ENCODE measurements around the gene DDX28.
"Not testable (repeated sequence)": the region's sequence is repeated elsewhere in the genome, so short reads cannot be mapped to it uniquely, and the experiment has no call there.

DNA sequence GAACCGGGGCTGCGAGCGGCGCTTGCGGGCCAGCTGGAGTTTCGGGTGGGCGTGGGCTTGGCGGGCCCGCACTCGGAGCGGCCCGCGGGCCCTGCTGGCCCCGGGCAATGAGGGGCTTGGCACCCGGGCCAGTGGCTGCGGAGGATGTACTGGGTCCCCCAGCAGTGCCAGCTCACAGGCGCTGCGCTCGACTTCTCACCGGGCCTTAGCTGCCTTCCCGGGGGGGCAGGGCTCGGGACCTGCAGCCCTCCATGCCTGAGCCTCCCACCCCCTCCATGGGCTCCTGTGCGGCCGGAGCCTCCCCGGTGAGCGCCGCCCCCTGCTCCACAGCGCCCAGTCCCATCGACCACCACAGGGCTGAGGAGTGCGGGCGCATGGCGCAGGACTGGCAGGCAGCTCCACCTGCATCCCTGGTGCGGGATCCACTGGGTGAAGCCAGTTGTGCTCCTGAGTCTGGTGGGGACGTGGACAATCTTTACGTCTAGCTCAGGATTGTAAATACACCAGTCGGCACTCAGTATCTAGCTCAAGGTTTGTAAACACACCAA, 24.7 kb downstream of the DDX28 start:
- not testable (repeated sequence) for TF ChIP-seq EZH2 (IDR thresholded peaks at IDR 0.05; ENCODE audit: insufficient read depth, low read length); CTCF (IDR thresholded peaks at IDR 0.05; ENCODE audit: insufficient read depth, low read depth, low read length)
